Neuronal stem cell (in vitro differentiated cells): ENCODE measurements around the gene DCDC1.

Experiments used
- DNase-seq: peaks from one replicate; pipeline ENCODE4 v3.0.0-alpha.2; 2013; ENCODE audit warnings: low spot score
- H2AFZ ChIP-seq: one replicate; pipeline ENCODE4 v1.6.1; 2013; ENCODE audit warnings: mild to moderate bottlenecking, low read length, inconsistent platforms
- H2AK5ac ChIP-seq: 2 replicates; pipeline ENCODE4 v1.6.1; 2013; ENCODE audit warnings: low read depth, mild to moderate bottlenecking, inconsistent platforms, low read length, moderate library complexity, mixed read lengths
- H2BK120ac ChIP-seq: 2 replicates; pipeline ENCODE4 v1.6.1; 2013; ENCODE audit warnings: low read depth, mild to moderate bottlenecking, inconsistent platforms, low read length, moderate library complexity, mixed read lengths
- H2BK12ac ChIP-seq: one replicate; pipeline ENCODE4 v1.6.1; 2013; ENCODE audit warnings: low read length, inconsistent platforms
- H2BK15ac ChIP-seq: 2 replicates; pipeline ENCODE4 v1.6.1; 2013; ENCODE audit warnings: mild to moderate bottlenecking, low read length, inconsistent platforms, mixed read lengths
- H2BK5ac ChIP-seq: one replicate; pipeline ENCODE4 v1.6.1; 2013; ENCODE audit warnings: inconsistent platforms, mild to moderate bottlenecking, low read length, moderate library complexity
- H3K14ac ChIP-seq: one replicate; pipeline ENCODE4 v1.6.1; 2013; ENCODE audit warnings: low read length, inconsistent platforms
- H3K18ac ChIP-seq: 2 replicates; pipeline ENCODE4 v1.6.1; 2013; ENCODE audit warnings: low read length, inconsistent platforms
- H3K23ac ChIP-seq: 2 replicates; pipeline ENCODE4 v1.6.1; 2013; ENCODE audit warnings: low read depth, mild to moderate bottlenecking, mixed read lengths, low read length, inconsistent platforms; ENCODE audit not compliant: poor library complexity
- H3K27ac ChIP-seq: replicated peaks from 3 replicates; pipeline ENCODE4 v1.5.1; 2013; ENCODE audit warnings: low read length, inconsistent platforms
- H3K27me3 ChIP-seq, 3 experiments: 2 replicates each; pipeline ENCODE4 v1.6.1; 2013; ENCODE audit warnings: low read length in 3 of 3, mild to moderate bottlenecking in 2 of 3, inconsistent platforms in 1 of 3, low read depth in 1 of 3, mixed read lengths in 1 of 3, moderate library complexity in 1 of 3; ENCODE audit not compliant: control insufficient read depth in 3 of 3, insufficient read depth in 3 of 3
- H3K36me3 ChIP-seq, 2 donors: replicated peaks in 1 of 2; 2 replicates each; pipeline ENCODE4 v1.6.1; 2013; ENCODE audit warnings: low read length in 2 of 2; ENCODE audit not compliant: control insufficient read depth in 2 of 2, insufficient read depth in 2 of 2
- H3K4ac ChIP-seq: 2 replicates; pipeline ENCODE4 v1.6.1; 2013; ENCODE audit warnings: inconsistent platforms, mild to moderate bottlenecking, low read length, moderate library complexity
- H3K4me1 ChIP-seq, 2 donors: 1 replicate in 1 of 2; 2 replicates in 1 of 2; pipeline ENCODE4 v1.6.1; 2013; ENCODE audit warnings: low read length in 2 of 2, low read depth in 1 of 2; ENCODE audit not compliant: control insufficient read depth in 2 of 2, insufficient read depth in 1 of 2
- H3K4me2 ChIP-seq: one replicate; pipeline ENCODE4 v1.6.1; 2013; ENCODE audit warnings: mild to moderate bottlenecking, low read length, inconsistent platforms; ENCODE audit not compliant: insufficient read depth, poor library complexity, severe bottlenecking
- H3K4me3 ChIP-seq, 2 donors: 2 replicates each; pipeline ENCODE4 v1.5.1; 2013; ENCODE audit warnings: low read length in 2 of 2, mild to moderate bottlenecking in 2 of 2, inconsistent platforms in 1 of 2, moderate library complexity in 1 of 2
- H3K79me1 ChIP-seq: one replicate; pipeline ENCODE4 v1.6.1; 2013; ENCODE audit warnings: low read depth, mild to moderate bottlenecking, inconsistent platforms, low read length, moderate library complexity
- H3K9ac ChIP-seq: one replicate; pipeline ENCODE4 v1.6.1; 2013; ENCODE audit warnings: mild to moderate bottlenecking, low read depth, low read length, inconsistent platforms; ENCODE audit not compliant: poor library complexity
- H3K9me3 ChIP-seq, 2 donors: replicated peaks in 1 of 2; 2 replicates each; pipeline versions ENCODE3 to v1.6.1; 2013; ENCODE audit warnings: low read length in 2 of 2, mild to moderate bottlenecking in 2 of 2, inconsistent platforms in 1 of 2, low read depth in 1 of 2, mixed read lengths in 1 of 2, moderate library complexity in 1 of 2; ENCODE audit not compliant: control insufficient read depth in 2 of 2, insufficient read depth in 1 of 2
- H4K8ac ChIP-seq: one replicate; pipeline ENCODE4 v1.6.1; 2013; ENCODE audit warnings: low read depth, mild to moderate bottlenecking, inconsistent platforms, low read length, moderate library complexity
- H4K91ac ChIP-seq: one replicate; pipeline ENCODE4 v1.6.1; 2013; ENCODE audit warnings: low read length, low read depth, mild to moderate bottlenecking, inconsistent platforms; ENCODE audit not compliant: poor library complexity
- WGBS, 2 donors: extraction: QIAGEN DNeasy Blood & Tissue Kit; methylation state at CpG; one replicate each; pipeline ENCODE4 v1.1.7; 2013; ENCODE audit warnings: missing lambda C conversion rate in 2 of 2, mixed read lengths in 1 of 2; ENCODE audit not compliant: insufficient read length in 2 of 2, insufficient replicate concordance in 1 of 2; ENCODE audit errors: extremely low coverage in 2 of 2; 5-methylcytosine and 5-hydroxymethylcytosine counted together

Gene DCDC1

GRCh38 chr11:30878400-30878799 is 491.1 kb downstream of the DCDC1 start:
- Histone ChIP-seq H3K27me3 (no peaks in the 10 kb centered on the region), H3K36me3 (no peaks in the 10 kb centered on the region), H3K4me2 (no peak overlapping the region), H4K91ac (no peak overlapping the region), H2AK5ac (no peak overlapping the region), H2AFZ (no peak overlapping the region), H2BK5ac (no peak overlapping the region), H3K27ac (no peak overlapping the region), H2BK12ac (no peak overlapping the region), H3K9ac (no peak overlapping the region), H3K18ac (no peak overlapping the region), H3K23ac (no peak overlapping the region), H2BK120ac (no peak overlapping the region), H3K4me1 (peaks cover 0 to 1% of the 10 kb centered on the region in 2 donors), H4K8ac (no peak overlapping the region), H3K14ac (no peak overlapping the region), H3K4ac (no peak overlapping the region), H3K9me3 (no peaks in the 10 kb centered on the region), H3K79me1 (no peaks in the 10 kb centered on the region), H2BK15ac (no peak overlapping the region), H3K4me3 (no peak overlapping the region)
- WGBS, 2 donors = no CpG with 5 or more reads among the region's 3 CpGs
- no peak for DNase-seq

DNA sequence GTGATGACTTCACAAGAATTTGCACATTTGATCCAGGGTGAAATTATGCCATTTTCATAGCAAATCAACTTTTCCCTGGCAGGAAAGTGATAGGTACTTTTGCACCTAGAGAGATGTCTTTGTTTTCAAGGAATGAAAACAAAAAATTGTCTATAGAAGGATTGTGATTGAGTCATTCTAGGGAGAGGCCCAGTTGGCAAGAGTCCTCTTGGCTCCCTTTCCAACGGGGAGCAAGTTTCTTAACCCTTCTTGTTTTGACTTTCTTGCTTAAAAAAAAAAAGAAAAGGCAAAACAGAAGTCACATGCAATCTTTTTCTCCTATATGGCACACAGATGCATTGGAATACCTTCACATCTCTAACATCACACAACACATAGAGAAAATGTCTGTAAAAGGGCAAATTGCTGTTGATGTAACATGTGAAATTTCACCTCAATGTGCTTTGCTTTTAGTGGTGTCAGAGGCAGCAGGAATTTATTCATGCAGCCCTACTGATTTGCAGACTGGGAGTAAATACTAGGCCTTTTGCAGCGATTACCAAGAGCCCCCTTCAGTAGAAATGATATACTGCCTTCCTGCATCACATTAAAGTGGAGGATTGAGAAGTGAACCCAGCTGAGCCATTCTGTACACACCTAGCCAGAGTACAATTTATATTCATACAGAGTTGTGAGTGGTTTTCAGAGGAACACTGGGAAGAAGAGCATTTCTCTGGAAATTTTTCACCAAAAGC is 492.7 kb downstream of the DCDC1 start:
- Histone ChIP-seq H3K27me3 (no peaks in the 10 kb centered on the region), H3K79me1 (no peaks in the 10 kb centered on the region), H3K4me2 (no peak overlapping the region), H3K18ac (no peak overlapping the region), H3K9ac (no peak overlapping the region), H3K4me3 (no peak overlapping the region), H2AFZ (no peak overlapping the region), H2BK12ac (no peak overlapping the region), H2BK5ac (no peak overlapping the region), H3K4ac (no peak overlapping the region), H3K4me1 (peaks cover 0 to 1% of the 10 kb centered on the region in 2 donors), H2BK120ac (no peak overlapping the region), H3K23ac (no peak overlapping the region), H4K91ac (no peak overlapping the region), H4K8ac (no peak overlapping the region), H2BK15ac (no peak overlapping the region), H3K27ac (no peak overlapping the region), H3K14ac (no peak overlapping the region), H3K9me3 (no peaks in the 10 kb centered on the region), H2AK5ac (no peak overlapping the region), H3K36me3 (no peaks in the 10 kb centered on the region)
- no CpG with 5 or more reads among the region's 2 CpGs for WGBS, 2 donors
- DNase-seq = no peak

DNA sequence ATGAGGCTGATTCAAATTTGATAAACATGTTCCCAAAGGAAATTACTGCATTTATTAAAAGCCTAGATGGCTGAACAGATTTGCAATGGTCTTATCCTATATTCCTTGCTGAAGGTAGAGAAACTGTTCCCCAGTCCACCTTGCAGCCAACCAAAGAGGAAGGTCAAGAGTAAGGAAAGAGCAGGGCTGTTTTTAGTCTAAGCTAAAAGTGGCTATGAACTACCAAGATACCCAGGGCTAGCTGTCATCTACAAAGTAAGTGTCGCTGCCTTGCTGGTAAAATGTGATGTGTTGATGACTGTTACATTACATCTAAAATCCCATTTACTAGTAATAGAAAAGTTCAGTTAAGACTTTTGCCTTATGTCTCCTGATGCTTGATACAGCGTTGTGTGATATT is 493.3 kb downstream of the DCDC1 start:
- Histone ChIP-seq H4K91ac (no peak overlapping the region), H3K23ac (no peak overlapping the region), H3K4ac (no peak overlapping the region), H3K79me1 (no peaks in the 10 kb centered on the region), H3K9me3 (no peaks in the 10 kb centered on the region), H3K4me3 (no peak overlapping the region), H2BK120ac (no peak overlapping the region), H3K14ac (no peak overlapping the region), H3K4me1 (peaks cover 0 to 1% of the 10 kb centered on the region in 2 donors), H3K36me3 (no peaks in the 10 kb centered on the region), H2BK15ac (no peak overlapping the region), H3K9ac (no peak overlapping the region), H2AFZ (no peak overlapping the region), H3K18ac (no peak overlapping the region), H3K27ac (no peak overlapping the region), H2BK12ac (no peak overlapping the region), H3K4me2 (no peak overlapping the region), H2BK5ac (no peak overlapping the region), H3K27me3 (no peaks in the 10 kb centered on the region), H4K8ac (no peak overlapping the region), H2AK5ac (no peak overlapping the region)
- WGBS, 2 donors = no CpG with 5 or more reads among the region's 2 CpGs
- no peak for DNase-seq

GRCh38 chr11:30875806-30876205 is 493.7 kb downstream of the DCDC1 start:
- no peak for DNase-seq
- WGBS, 2 donors = no CpG with 5 or more reads among the region's 2 CpGs
- no peaks in the 10 kb centered on the region for H3K27me3 ChIP-seq

More at GRCh38 chr11:30875806-30876205, 493.7 kb downstream of the DCDC1 start:
- H3K79me1 ChIP-seq = no peaks in the 10 kb centered on the region
- no peak overlapping the region for H4K8ac ChIP-seq
- H3K9ac ChIP-seq = no peak overlapping the region
- no peaks in the 10 kb centered on the region for H3K36me3 ChIP-seq
- H2AK5ac ChIP-seq = no peak overlapping the region
- H2BK15ac ChIP-seq = no peak overlapping the region
- H3K4ac ChIP-seq = no peak overlapping the region
- H3K23ac ChIP-seq = no peak overlapping the region
- no peaks in the 10 kb centered on the region for H3K9me3 ChIP-seq
- no peak overlapping the region for H4K91ac ChIP-seq
- H2BK120ac ChIP-seq = no peak overlapping the region
- no peak overlapping the region for H2BK12ac ChIP-seq
- H3K4me2 ChIP-seq = no peak overlapping the region
- peaks cover 0 to 1% of the 10 kb centered on the region in 2 donors for H3K4me1 ChIP-seq
- no peak overlapping the region for H3K18ac ChIP-seq
- H3K14ac ChIP-seq = no peak overlapping the region
- no peak overlapping the region for H3K27ac ChIP-seq
- no peak overlapping the region for H3K4me3 ChIP-seq
- H2AFZ ChIP-seq = no peak overlapping the region
- no peak overlapping the region for H2BK5ac ChIP-seq
